ENCODE results near the gene CLASRP. TPM values are rescaled to one million over a fixed set of nuclear protein-coding genes. Genes with fewer than 3 reads are reported as not detected.

CLASRP gene
- total and polyA plus RNA-seq, 2 donors (not counting 1 experiment from before 2014, with no cell fraction given), result 12.1 to 15.7 TPM

- H3K4me1 ChIP-seq (ENCODE audit: control insufficient read depth, extremely low read depth, insufficient read depth, low read length), result no peaks in the 10 kb centered on the region
- H3K27me3 ChIP-seq (ENCODE audit: control insufficient read depth, insufficient read depth, low read length), result no peaks in the 10 kb centered on the region
- no peak overlapping the region for H3K4me3 ChIP-seq (replicated peaks in 1 of 4; ENCODE audit: control extremely low read depth in 1 of 4, insufficient read depth in 1 of 4, low read depth in 3 of 4, low read length in 4 of 4)
- TF ChIP-seq CTCF (conservative IDR thresholded peaks at IDR 0.05 in 1 of 2, IDR thresholded peaks at IDR 0.05 in 1 of 2; ENCODE audit: low read depth in 1 of 2, low read length in 2 of 2) (no peak), EZH2 (IDR thresholded peaks at IDR 0.05; ENCODE audit: low read length, missing control alignments) (no peak)
- no peaks in the 10 kb centered on the region for H3K79me2 ChIP-seq (ENCODE audit: control insufficient read depth, insufficient read depth, low read length)
- no peaks in the 10 kb centered on the region for H3K36me3 ChIP-seq (ENCODE audit: control insufficient read depth, insufficient read depth, low read length)
- DNase-seq (ENCODE audit: low read depth in 2 of 2), result no peak
- no peaks in the 10 kb centered on the region for H4K20me1 ChIP-seq (ENCODE audit: control insufficient read depth, extremely low read depth, insufficient read depth, low read length)
- no peak overlapping the region for H3K9ac ChIP-seq (ENCODE audit: insufficient read depth, low read length)
- H3K4me2 ChIP-seq (ENCODE audit: extremely low read depth, insufficient read depth, low read length), result no peak overlapping the region
- no peak overlapping the region for H2AFZ ChIP-seq (ENCODE audit: low read length)
- no peak overlapping the region for H3K27ac ChIP-seq (ENCODE audit: insufficient read depth, low read length)
- H3K9me3 ChIP-seq (ENCODE audit: control insufficient read depth, insufficient read depth, low read depth, low read length), result no peaks in the 10 kb centered on the region
These were observed 18.8 kb upstream of the CLASRP start for GRCh38 chr19:45020071-45020470.

GRCh38 chr19:45021971-45022370, 16.9 kb upstream of the CLASRP start:
- Histone ChIP-seq H3K79me2 (ENCODE audit: control insufficient read depth, insufficient read depth, low read length) (no peaks in the 10 kb centered on the region), H3K4me3 (replicated peaks in 1 of 4; ENCODE audit: control extremely low read depth in 1 of 4, insufficient read depth in 1 of 4, low read depth in 3 of 4, low read length in 4 of 4) (no peak overlapping the region), H3K36me3 (ENCODE audit: control insufficient read depth, insufficient read depth, low read length) (no peaks in the 10 kb centered on the region), H3K4me1 (ENCODE audit: control insufficient read depth, extremely low read depth, insufficient read depth, low read length) (no peaks in the 10 kb centered on the region), H3K4me2 (ENCODE audit: extremely low read depth, insufficient read depth, low read length) (no peak overlapping the region), H3K27me3 (ENCODE audit: control insufficient read depth, insufficient read depth, low read length) (no peaks in the 10 kb centered on the region), H3K27ac (ENCODE audit: insufficient read depth, low read length) (no peak overlapping the region), H3K9ac (ENCODE audit: insufficient read depth, low read length) (no peak overlapping the region), H2AFZ (ENCODE audit: low read length) (no peak overlapping the region), H3K9me3 (ENCODE audit: control insufficient read depth, insufficient read depth, low read depth, low read length) (no peaks in the 10 kb centered on the region), H4K20me1 (ENCODE audit: control insufficient read depth, extremely low read depth, insufficient read depth, low read length) (no peaks in the 10 kb centered on the region)
- TF ChIP-seq EZH2 (IDR thresholded peaks at IDR 0.05; ENCODE audit: low read length, missing control alignments) (no peak), CTCF (conservative IDR thresholded peaks at IDR 0.05 in 1 of 2, IDR thresholded peaks at IDR 0.05 in 1 of 2; ENCODE audit: low read depth in 1 of 2, low read length in 2 of 2) (no peak)
- DNase-seq (ENCODE audit: low read depth in 2 of 2), result no peak

- no peak overlapping the region for H3K4me2 ChIP-seq (ENCODE audit: extremely low read depth, insufficient read depth, low read length)
- H3K27me3 ChIP-seq (ENCODE audit: control insufficient read depth, insufficient read depth, low read length), result no peaks in the 10 kb centered on the region
- no peaks in the 10 kb centered on the region for H3K4me1 ChIP-seq (ENCODE audit: control insufficient read depth, extremely low read depth, insufficient read depth, low read length)
- DNase-seq (ENCODE audit: low read depth in 2 of 2), result no peak
- no peak for TF ChIP-seq CTCF (conservative IDR thresholded peaks at IDR 0.05 in 1 of 2, IDR thresholded peaks at IDR 0.05 in 1 of 2; ENCODE audit: low read depth in 1 of 2, low read length in 2 of 2)
- no peak for TF ChIP-seq EZH2 (IDR thresholded peaks at IDR 0.05; ENCODE audit: low read length, missing control alignments)
- no peak overlapping the region for H3K4me3 ChIP-seq (replicated peaks in 1 of 4; ENCODE audit: control extremely low read depth in 1 of 4, insufficient read depth in 1 of 4, low read depth in 3 of 4, low read length in 4 of 4)
- no peaks in the 10 kb centered on the region for H4K20me1 ChIP-seq (ENCODE audit: control insufficient read depth, extremely low read depth, insufficient read depth, low read length)
- no peak overlapping the region for H2AFZ ChIP-seq (ENCODE audit: low read length)
- H3K9me3 ChIP-seq (ENCODE audit: control insufficient read depth, insufficient read depth, low read depth, low read length), result no peaks in the 10 kb centered on the region
- H3K27ac ChIP-seq (ENCODE audit: insufficient read depth, low read length), result no peak overlapping the region
- H3K9ac ChIP-seq (ENCODE audit: insufficient read depth, low read length), result no peak overlapping the region
- H3K36me3 ChIP-seq (ENCODE audit: control insufficient read depth, insufficient read depth, low read length), result no peaks in the 10 kb centered on the region
- H3K79me2 ChIP-seq (ENCODE audit: control insufficient read depth, insufficient read depth, low read length), result no peaks in the 10 kb centered on the region
These were observed 15.8 kb upstream of the CLASRP start for GRCh38 chr19:45023048-45023447.
